C4-2B (cell line): Measurements from ENCODE around the gene PTPRD.

ENCODE experiments used
- H3K27ac ChIP-seq: fragments of 450-650 bp; 2 replicates; pipeline ENCODE4 v1.5.1; 2017
- CTCF ChIP-seq: fragments of 450-650 bp; conservative IDR thresholded peaks from 2 replicates; pipeline ENCODE4 v1.5.1; 2017; ENCODE audit warnings: mild to moderate bottlenecking
- ZFX ChIP-seq: fragments of 450-650 bp; IDR thresholded peaks from 2 replicates; pipeline ENCODE4 v1.6.1; 2017

PTPRD gene

GRCh38 chr9:8806150-8806549 is 1806.7 kb downstream of the PTPRD start:
- no peak overlapping the region for H3K27ac ChIP-seq
- TF ChIP-seq ZFX (no peak), CTCF (no peak)

- TF ChIP-seq ZFX: no peak
- no peak for TF ChIP-seq CTCF
- no peak overlapping the region for H3K27ac ChIP-seq
Measured at GRCh38 chr9:8804613-8805012, 1808.2 kb downstream of the PTPRD start.

- no peak for TF ChIP-seq CTCF
- TF ChIP-seq ZFX: no peak
- H3K27ac ChIP-seq: no peak overlapping the region
Measured at GRCh38 chr9:8802242-8802641, 1810.6 kb downstream of the PTPRD start.

GRCh38 chr9:8800196-8800595 is 1812.6 kb downstream of the PTPRD start:
- H3K27ac ChIP-seq: no peak overlapping the region
- no peak for TF ChIP-seq ZFX
- TF ChIP-seq CTCF: no peak

- no peak overlapping the region for H3K27ac ChIP-seq
- TF ChIP-seq ZFX (no peak), CTCF (no peak)
Measured at GRCh38 chr9:8799615-8800014, 1813.2 kb downstream of the PTPRD start.

GRCh38 chr9:8799206-8799605 is 1813.6 kb downstream of the PTPRD start:
- TF ChIP-seq CTCF (no peak), ZFX (no peak)
- no peak overlapping the region for H3K27ac ChIP-seq

GRCh38 chr9:8784838-8785237 is 1828.0 kb downstream of the PTPRD start:
- TF ChIP-seq CTCF (no peak), ZFX (no peak)
- no peak overlapping the region for H3K27ac ChIP-seq
